22Rv1 (cell line): ENCODE measurements around the gene EBPL.

ENCODE experiments used
- ZFX ChIP-seq: fragments of 450-650 bp; IDR thresholded peaks from 2 replicates; pipeline ENCODE4 v1.6.1; 2017; ENCODE audit warnings: antibody characterized with exemption, borderline replicate concordance
- TF ChIP-seq, protein P1 (sequence below): fragments of 450-650 bp; IDR thresholded peaks from 2 replicates; pipeline ENCODE4 v1.5.1; 2017; ENCODE audit warnings: mild to moderate bottlenecking

DNA sequence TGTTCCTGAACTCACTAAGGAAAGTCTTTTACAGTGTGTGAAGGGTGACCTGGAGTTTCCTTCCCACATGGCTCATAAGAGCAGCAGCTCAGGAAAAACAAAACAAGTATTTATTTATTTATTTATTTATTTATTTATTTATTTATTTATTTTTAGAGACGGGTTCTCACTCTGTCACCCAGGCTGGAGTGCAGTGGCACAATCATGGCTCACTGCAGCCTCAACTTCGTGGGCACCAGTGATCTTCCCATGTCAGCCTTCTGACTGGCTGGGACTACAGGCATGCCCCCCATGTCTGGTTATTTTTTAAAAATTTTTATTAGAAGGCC lies 52.6 kb downstream of the EBPL start:
- TF ChIP-seq ZFX, result no peak
- TF ChIP-seq, protein P1, sequence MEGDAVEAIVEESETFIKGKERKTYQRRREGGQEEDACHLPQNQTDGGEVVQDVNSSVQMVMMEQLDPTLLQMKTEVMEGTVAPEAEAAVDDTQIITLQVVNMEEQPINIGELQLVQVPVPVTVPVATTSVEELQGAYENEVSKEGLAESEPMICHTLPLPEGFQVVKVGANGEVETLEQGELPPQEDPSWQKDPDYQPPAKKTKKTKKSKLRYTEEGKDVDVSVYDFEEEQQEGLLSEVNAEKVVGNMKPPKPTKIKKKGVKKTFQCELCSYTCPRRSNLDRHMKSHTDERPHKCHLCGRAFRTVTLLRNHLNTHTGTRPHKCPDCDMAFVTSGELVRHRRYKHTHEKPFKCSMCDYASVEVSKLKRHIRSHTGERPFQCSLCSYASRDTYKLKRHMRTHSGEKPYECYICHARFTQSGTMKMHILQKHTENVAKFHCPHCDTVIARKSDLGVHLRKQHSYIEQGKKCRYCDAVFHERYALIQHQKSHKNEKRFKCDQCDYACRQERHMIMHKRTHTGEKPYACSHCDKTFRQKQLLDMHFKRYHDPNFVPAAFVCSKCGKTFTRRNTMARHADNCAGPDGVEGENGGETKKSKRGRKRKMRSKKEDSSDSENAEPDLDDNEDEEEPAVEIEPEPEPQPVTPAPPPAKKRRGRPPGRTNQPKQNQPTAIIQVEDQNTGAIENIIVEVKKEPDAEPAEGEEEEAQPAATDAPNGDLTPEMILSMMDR, result no peak
